GM23338 (cell line): ENCODE measurements around the gene PEAR1. TPM values are rescaled to one million over a fixed set of nuclear protein-coding genes. Genes with fewer than 3 reads are reported as not detected.

Experiments used
- ATAC-seq: fragments of 200-7000 bp; cut with Tn5 transposase; 3 replicates; pipeline ENCODE4 v1.9.1; 2020
- DNase-seq: peaks from one replicate; pipeline ENCODE4 v3.0.0-alpha.2; 2015; ENCODE audit warnings: low spot score
- H2AFZ ChIP-seq: fragments of 200-600 bp; sonication (generic); 2 replicates; pipeline ENCODE4 v1.8.0; 2016; ENCODE audit warnings: antibody characterized with exemption, mild to moderate bottlenecking, moderate library complexity
- H3F3A ChIP-seq: fragments of 200-600 bp; sonication (generic); replicated peaks from 2 replicates; pipeline ENCODE4 v1.8.0; 2017; ENCODE audit warnings: antibody characterized with exemption, mixed run types, low read depth
- H3K27ac ChIP-seq: fragments of 200-600 bp; sonication (generic); 2 replicates; pipeline ENCODE4 v1.6.1; 2016; ENCODE audit warnings: low read depth
- H3K27me3 ChIP-seq: fragments of 200-600 bp; sonication (generic); 2 replicates; pipeline ENCODE4 v1.8.0; 2016; ENCODE audit warnings: mild to moderate bottlenecking, mixed run types, moderate library complexity; ENCODE audit not compliant: insufficient read depth
- H3K36me3 ChIP-seq: fragments of 200-600 bp; sonication (generic); 2 replicates; pipeline ENCODE4 v1.8.0; 2016; ENCODE audit warnings: mild to moderate bottlenecking; ENCODE audit not compliant: insufficient read depth
- H3K4me1 ChIP-seq: fragments of 200-600 bp; sonication (generic); 2 replicates; pipeline ENCODE4 v1.8.0; 2016; ENCODE audit warnings: mild to moderate bottlenecking, moderate library complexity; ENCODE audit not compliant: insufficient read depth
- H3K4me2 ChIP-seq: fragments of 200-600 bp; sonication (generic); 2 replicates; pipeline ENCODE4 v1.7.1; 2017; ENCODE audit warnings: mixed run types
- H3K4me3 ChIP-seq: fragments of 200-600 bp; sonication (generic); 2 replicates; pipeline ENCODE4 v1.6.1; 2016; ENCODE audit warnings: mixed run types
- H3K79me2 ChIP-seq: fragments of 200-600 bp; sonication (generic); replicated peaks from 2 replicates; pipeline ENCODE4 v1.8.0; 2017; ENCODE audit warnings: mild to moderate bottlenecking; ENCODE audit not compliant: insufficient read depth
- H3K9me2 ChIP-seq: fragments of 200-600 bp; sonication (generic); 2 replicates; pipeline ENCODE4 v1.8.0; 2017; ENCODE audit not compliant: insufficient read depth
- H4K20me1 ChIP-seq: fragments of 200-600 bp; sonication (generic); replicated peaks from 2 replicates; pipeline ENCODE4 v1.8.0; 2017; ENCODE audit warnings: mild to moderate bottlenecking; ENCODE audit not compliant: insufficient read depth
- H3K27ac Mint-ChIP-seq: 2 replicates; pipeline ENCODE4 v1.8.0; 2020; ENCODE audit warnings: inconsistent platforms, mild to moderate bottlenecking, moderate library complexity, mixed read lengths
- H3K27me3 Mint-ChIP-seq: 3 replicates; pipeline ENCODE4 v1.8.0; 2022; ENCODE audit warnings: low read depth, mild to moderate bottlenecking, moderate library complexity, mixed read lengths, inconsistent platforms; ENCODE audit not compliant: insufficient read depth, poor library complexity
- H3K36me3 Mint-ChIP-seq: 3 replicates; pipeline ENCODE4 v1.8.0; 2021; ENCODE audit warnings: low read depth, mild to moderate bottlenecking, inconsistent platforms, moderate library complexity, mixed read lengths
- H3K4me1 Mint-ChIP-seq: 3 replicates; pipeline ENCODE4 v1.8.0; 2020; ENCODE audit warnings: mild to moderate bottlenecking, inconsistent platforms, mixed read lengths
- H3K4me3 Mint-ChIP-seq: 3 replicates; pipeline ENCODE4 v1.8.0; 2021; ENCODE audit warnings: moderate library complexity, mild to moderate bottlenecking, inconsistent platforms, mixed read lengths
- H3K9me3 Mint-ChIP-seq: 3 replicates; pipeline ENCODE4 v1.8.0; 2020; ENCODE audit warnings: moderate library complexity, mild to moderate bottlenecking, inconsistent platforms, mixed read lengths
- CREB1 ChIP-seq: fragments of 250-450 bp; sonication (Bioruptor Pico); IDR thresholded peaks from 2 replicates; pipeline ENCODE4 v1.5.0; 2020; ENCODE audit warnings: low read depth, mild to moderate bottlenecking, moderate library complexity
- CTCF ChIP-seq, 2 experiments: fragments of 200-600 bp in 1 of 2; sonication (generic) in 1 of 2; conservative IDR thresholded peaks; 2 replicates each; pipeline versions ENCODE4 v1.5.1 to v1.6.1; 2016 to 2017; ENCODE audit warnings: antibody characterized with exemption in 2 of 2, low read depth in 2 of 2, mild to moderate bottlenecking in 2 of 2, moderate library complexity in 1 of 2
- ETS1 ChIP-seq: IDR thresholded peaks from 2 replicates; pipeline ENCODE4 v1.6.1; 2016; ENCODE audit warnings: antibody characterized with exemption
- EZH2 ChIP-seq: fragments of 200-600 bp; sonication (generic); IDR thresholded peaks from one replicate; pipeline ENCODE4 v1.8.0; 2017; ENCODE audit warnings: antibody characterized with exemption, mild to moderate bottlenecking, low read depth; ENCODE audit not compliant: unreplicated experiment
- EZH2phosphoT487 ChIP-seq: fragments of 200-600 bp; sonication (generic); IDR thresholded peaks from one replicate; pipeline ENCODE4 v1.8.1; 2018; ENCODE audit warnings: antibody characterized with exemption; ENCODE audit not compliant: unreplicated experiment
- JUNB ChIP-seq: IDR thresholded peaks from one replicate; pipeline ENCODE4 v1.6.1; 2016; ENCODE audit warnings: antibody characterized with exemption; ENCODE audit not compliant: unreplicated experiment
- REST ChIP-seq: IDR thresholded peaks from one replicate; pipeline ENCODE4 v1.6.1; 2018; ENCODE audit warnings: antibody characterized with exemption; ENCODE audit not compliant: unreplicated experiment
- STAT1 ChIP-seq: IDR thresholded peaks from one replicate; pipeline ENCODE4 v1.6.1; 2016; ENCODE audit warnings: antibody characterized with exemption; ENCODE audit not compliant: unreplicated experiment
- ZNF462 ChIP-seq: fragments of 250-450 bp; sonication (Bioruptor Pico); IDR thresholded peaks from 2 replicates; pipeline ENCODE4 v1.5.0; 2020; ENCODE audit warnings: mild to moderate bottlenecking, moderate library complexity
- polyA plus RNA-seq: library from polyadenylated mRNA; unstranded; fragments of >200 nt; fragmentation: Nextera tagmentation; extraction: Ambion mirVana; gene quantifications from 2 replicates; pipeline ENCODE4 v1.2.1, GENCODE V29; 2016
- total RNA-seq: library from RNA; depleted of rRNA; stranded (reverse); fragments of >200 nt; shearing (Covaris generic); gene quantifications from 2 replicates; pipeline ENCODE4 v1.2.3, GENCODE V29; 2014

The PEAR1 gene
- total and polyA plus RNA-seq, 2 experiments from 2014 or later, result 0.28 to 0.47 TPM

- no peak overlapping the region for H3K4me3 Mint-ChIP-seq
- Histone ChIP-seq H2AFZ (no peak overlapping the region), H3K4me1 (peaks cover 3% of the 10 kb centered on the region; the same call in 1 of the 2 replicates), H4K20me1 (no peaks in the 10 kb centered on the region), H3K79me2 (no peaks in the 10 kb centered on the region), H3K36me3 (no peaks in the 10 kb centered on the region), H3K9me2 (no peaks in the 10 kb centered on the region), H3K27ac (no peak overlapping the region), H3F3A (0 out of 2 replicates have a peak, but pooled peaks cover 3% of the 10 kb centered on the region), H3K27me3 (peaks cover 25% of the 10 kb centered on the region), H3K4me3 (no peak overlapping the region), H3K4me2 (no peak overlapping the region)
- H3K9me3 Mint-ChIP-seq, result no peaks in the 10 kb centered on the region
- H3K27me3 Mint-ChIP-seq, result peaks cover 15% of the 10 kb centered on the region
- TF ChIP-seq CREB1 (CRISPR knock-in tag) (no peak), EZH2phosphoT487 (no peak), REST (no peak), ZNF462 (no peak), EZH2 (no peak), JUNB (no peak), ETS1 (no peak), STAT1 (no peak), CTCF (conservative IDR thresholded peaks at IDR 0.05; ENCODE audit: low read depth in 2 of 2) (no peak)
- ATAC-seq (no peak), DNase-seq (no peak)
- no peak overlapping the region for H3K27ac Mint-ChIP-seq
- no peaks in the 10 kb centered on the region for H3K36me3 Mint-ChIP-seq
- peaks cover 15% of the 10 kb centered on the region; the same call in 2 of the 3 replicates for H3K4me1 Mint-ChIP-seq
Observed at GRCh38 chr1:156877433-156878170, 15.9 kb upstream of the PEAR1 start.
